ENCODE measurements around the gene PHF10. TPM values are rescaled to one million over a fixed set of nuclear protein-coding genes. Genes with fewer than 3 reads are reported as not detected.
A peak's percentile ranks its signal among the peaks of the same experiment; 100 is the strongest.

PHF10 gene
- total RNA-seq, 1 donor from 2014 or later, result 16.6 TPM

DNA sequence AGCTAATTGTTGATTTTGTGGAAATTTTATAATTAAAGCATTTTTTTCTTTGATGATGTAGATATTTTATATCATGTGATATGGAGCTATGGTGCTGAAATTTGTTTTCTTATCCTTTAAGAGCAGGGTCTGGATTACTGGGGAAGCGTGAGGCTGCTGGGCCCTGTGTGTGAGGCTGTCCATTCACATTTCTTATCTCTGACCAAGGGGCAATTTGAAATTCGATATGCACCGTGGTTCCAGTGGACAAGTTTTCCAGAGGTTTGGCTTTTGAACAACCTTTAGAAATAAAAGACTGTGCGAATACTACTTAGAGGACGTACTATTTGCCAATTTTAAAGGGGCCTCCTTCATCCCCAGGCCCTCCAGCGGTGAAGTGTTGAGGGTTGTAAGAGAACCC is 30.9 kb upstream of the PHF10 start:
- Histone ChIP-seq H3K4me3 (no peak overlapping the region), H3K9me3 (no peaks in the 10 kb centered on the region), H3K27me3 (no peaks in the 10 kb centered on the region), H3K27ac (no peak overlapping the region), H3K4me1 (peaks cover 2 to 13% of the 10 kb centered on the region in 2 donors), H3K36me3 (peaks cover 14 to 26% of the 10 kb centered on the region in 2 donors)
- no peak for DNase-seq (ENCODE audit: low spot score in 2 of 2)
- intact Hi-C loops (cut with DNase I), result no loop called here
- TF ChIP-seq, protein P1, sequence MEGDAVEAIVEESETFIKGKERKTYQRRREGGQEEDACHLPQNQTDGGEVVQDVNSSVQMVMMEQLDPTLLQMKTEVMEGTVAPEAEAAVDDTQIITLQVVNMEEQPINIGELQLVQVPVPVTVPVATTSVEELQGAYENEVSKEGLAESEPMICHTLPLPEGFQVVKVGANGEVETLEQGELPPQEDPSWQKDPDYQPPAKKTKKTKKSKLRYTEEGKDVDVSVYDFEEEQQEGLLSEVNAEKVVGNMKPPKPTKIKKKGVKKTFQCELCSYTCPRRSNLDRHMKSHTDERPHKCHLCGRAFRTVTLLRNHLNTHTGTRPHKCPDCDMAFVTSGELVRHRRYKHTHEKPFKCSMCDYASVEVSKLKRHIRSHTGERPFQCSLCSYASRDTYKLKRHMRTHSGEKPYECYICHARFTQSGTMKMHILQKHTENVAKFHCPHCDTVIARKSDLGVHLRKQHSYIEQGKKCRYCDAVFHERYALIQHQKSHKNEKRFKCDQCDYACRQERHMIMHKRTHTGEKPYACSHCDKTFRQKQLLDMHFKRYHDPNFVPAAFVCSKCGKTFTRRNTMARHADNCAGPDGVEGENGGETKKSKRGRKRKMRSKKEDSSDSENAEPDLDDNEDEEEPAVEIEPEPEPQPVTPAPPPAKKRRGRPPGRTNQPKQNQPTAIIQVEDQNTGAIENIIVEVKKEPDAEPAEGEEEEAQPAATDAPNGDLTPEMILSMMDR (IDR thresholded peaks at IDR 0.05), result no peak

DNA sequence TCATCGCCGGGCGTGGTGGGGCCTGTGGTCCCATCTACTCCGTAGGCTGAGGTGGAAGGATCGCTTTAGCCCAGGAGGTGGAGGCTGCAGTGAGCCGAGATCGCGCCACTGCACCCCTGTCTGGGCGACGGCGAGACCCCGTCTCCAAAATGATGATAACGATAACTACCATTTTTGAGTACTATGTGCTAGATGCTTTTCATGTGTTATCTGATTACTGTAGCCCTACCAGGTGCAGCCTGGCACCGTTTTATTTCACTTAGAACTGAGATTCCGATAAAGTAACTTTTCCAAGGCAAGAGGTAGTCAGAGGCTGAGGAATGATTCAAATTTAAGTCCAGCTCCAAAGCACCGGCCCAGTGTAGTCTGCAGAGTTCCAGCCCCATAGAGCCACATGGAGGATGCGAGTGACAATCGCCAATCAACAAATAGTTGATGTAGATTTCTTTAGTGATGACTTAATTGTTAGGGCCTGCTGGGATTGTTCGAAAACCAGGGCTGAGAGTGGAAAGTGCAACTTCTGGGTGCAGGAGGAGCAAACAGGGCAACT is 27.8 kb upstream of the PHF10 start:
- peak overlapping the region; percentile 97 to 98 for H3K27ac ChIP-seq
- DNase-seq (ENCODE audit: low spot score in 2 of 2), result no peak
- no peaks in the 10 kb centered on the region for H3K27me3 ChIP-seq
- no peaks in the 10 kb centered on the region for H3K9me3 ChIP-seq
- H3K4me1 ChIP-seq, result peaks cover 2 to 13% of the 10 kb centered on the region in 2 donors
- no peaks in the 10 kb centered on the region for H3K36me3 ChIP-seq
- intact Hi-C loops (cut with DNase I), result no loop called here
- TF ChIP-seq, protein P1 (IDR thresholded peaks at IDR 0.05), result peak in 1 of 3 experiments; percentile 0
- H3K4me3 ChIP-seq, result peak overlapping the region; percentile 91

DNA sequence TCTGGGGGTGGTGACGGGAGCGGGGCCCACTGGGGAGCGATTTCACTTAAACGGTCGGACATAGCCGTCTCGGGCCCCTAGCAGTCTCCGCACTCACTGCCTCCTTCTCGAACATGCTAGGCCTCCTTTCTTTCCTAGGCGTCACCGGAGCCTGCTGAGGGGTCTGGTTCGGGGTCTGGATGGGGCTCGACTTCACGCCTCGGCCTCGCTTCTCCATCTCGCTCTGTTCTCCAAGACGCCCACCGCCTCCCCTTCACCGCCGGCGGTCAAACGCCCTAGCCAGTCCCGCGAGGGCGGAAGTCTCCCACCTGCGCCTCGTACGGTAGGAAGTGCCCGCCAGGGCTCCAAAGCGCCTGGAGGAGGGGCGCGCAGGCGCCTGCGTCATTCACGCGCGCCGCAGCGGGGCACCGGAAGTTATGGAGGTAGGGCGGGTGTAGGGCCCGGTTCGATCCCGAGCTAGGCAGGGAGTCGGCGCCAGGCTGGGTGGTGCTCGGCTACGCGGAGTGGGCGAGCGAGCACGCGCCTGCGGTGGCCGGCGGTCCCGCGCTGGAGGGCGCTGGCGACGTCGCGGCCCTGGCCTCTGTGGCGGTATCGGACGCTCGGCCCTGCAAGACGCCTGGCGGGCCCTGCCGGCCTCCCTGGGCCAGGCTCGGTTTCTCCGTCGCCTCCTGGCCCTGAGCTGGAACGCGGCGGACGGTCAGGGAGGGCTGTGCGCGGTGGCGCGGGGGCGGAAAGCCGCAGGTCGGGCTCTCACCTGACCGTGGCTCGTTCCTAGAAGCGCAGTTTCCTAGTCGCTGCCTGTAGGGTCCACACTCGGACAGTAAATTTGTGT is 27.2 kb upstream of the PHF10 start, which contains the start of the genes DYNLT2 and ERMARD:
DYNLT2 (minus strand) TSS at position 331 of the 832 bp plus-strand sequence; CDS start at position 217, 114 bp downstream.
ERMARD (plus strand) TSS at position 381 of the 832 bp plus-strand sequence; CDS start at position 417, 36 bp downstream.
- TF ChIP-seq, protein P1 (IDR thresholded peaks at IDR 0.05), result peak; percentile 3 to 27 (median 3)
- intact Hi-C loops (cut with DNase I), result loop anchor here (1.0 kb wide), 3 partner anchors 27 to 803 kb away; partner anchors contain the start of genes C6orf120, PHF10, TBP and WDR27

DNA sequence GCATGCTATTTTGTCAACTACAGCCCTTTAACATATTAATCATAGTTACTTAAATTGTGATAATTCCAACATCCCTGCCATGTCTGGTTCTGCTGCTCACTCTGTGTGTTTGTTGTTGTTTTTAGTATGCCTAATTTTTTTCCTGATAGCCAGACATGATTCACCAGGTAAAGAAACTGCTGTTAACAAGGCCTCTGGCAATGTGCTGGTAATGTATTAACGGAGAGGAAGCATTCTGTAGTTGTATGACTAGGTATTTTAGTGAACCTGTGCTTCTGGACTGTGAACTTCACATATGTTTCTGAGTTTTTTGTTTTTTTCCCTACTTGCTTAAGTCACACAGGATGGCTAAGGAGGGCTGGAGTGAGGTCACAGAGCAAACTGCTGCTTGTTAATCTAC is 22.3 kb upstream of the PHF10 start:
- Histone ChIP-seq H3K9me3 (no peaks in the 10 kb centered on the region), H3K27me3 (no peaks in the 10 kb centered on the region), H3K36me3 (no peaks in the 10 kb centered on the region), H3K27ac (no peak overlapping the region), H3K4me1 (peaks cover 2 to 8% of the 10 kb centered on the region in 2 donors), H3K4me3 (no peak overlapping the region)
- TF ChIP-seq, protein P1 (IDR thresholded peaks at IDR 0.05), result no peak
- intact Hi-C loops (cut with DNase I), result no loop called here
- DNase-seq (ENCODE audit: low spot score in 2 of 2), result no peak

More for the DNA sequence above, 27.2 kb upstream of the PHF10 start, which contains the start of the genes DYNLT2 and ERMARD:
- Histone ChIP-seq H3K4me1 (peaks cover 2 to 13% of the 10 kb centered on the region in 2 donors), H3K4me3 (peak within 1 kb of the TSS; percentile 91), H3K27ac (peak within 1 kb of the TSS; percentile 97 to 98), H3K27me3 (no peaks in the 10 kb centered on the region), H3K9me3 (no peaks in the 10 kb centered on the region), H3K36me3 (no peaks in the 10 kb centered on the region)
- peak; percentile 78 to 96 for DNase-seq (ENCODE audit: low spot score in 2 of 2)

DNA sequence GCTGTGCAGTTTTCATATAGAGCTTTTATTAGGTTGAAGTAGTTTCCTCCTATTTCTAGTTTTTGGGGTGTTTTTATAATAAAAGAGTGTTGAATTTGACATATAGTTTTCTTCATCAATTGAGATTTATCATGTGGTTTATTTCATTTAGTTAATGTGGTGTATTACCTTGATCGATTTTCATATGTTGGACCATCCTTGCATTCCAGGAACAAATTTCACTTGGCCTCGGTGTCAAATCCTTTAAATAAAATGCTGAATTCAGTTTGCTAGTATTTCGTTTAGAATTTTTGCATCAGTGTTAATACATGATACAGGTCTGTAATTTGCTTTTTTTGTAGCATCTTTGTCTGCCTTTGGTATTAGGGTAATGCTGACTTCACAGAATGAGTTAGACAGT is 21.1 kb upstream of the PHF10 start:
- Histone ChIP-seq H3K27ac (no peak overlapping the region), H3K9me3 (no peaks in the 10 kb centered on the region), H3K36me3 (no peaks in the 10 kb centered on the region), H3K4me3 (no peak overlapping the region), H3K27me3 (no peaks in the 10 kb centered on the region), H3K4me1 (peaks cover 0 to 2% of the 10 kb centered on the region in 2 donors)
- no peak for DNase-seq (ENCODE audit: low spot score in 2 of 2)
- intact Hi-C loops (cut with DNase I), result no loop called here
- TF ChIP-seq, protein P1 (IDR thresholded peaks at IDR 0.05), result no peak

All from ascending aorta (tissue), 2 donors.